Measurements from ENCODE around the gene SOWAHC. TPM values are rescaled to one million over a fixed set of nuclear protein-coding genes. Genes with fewer than 3 reads are reported as not detected.

Gene SOWAHC
- total and polyA plus RNA-seq, 2 of the 13 experiments (the other 11 are each of a cell fraction or from before 2014, with no cell fraction given) = 21.2 to 22.5 TPM

GRCh38 chr2:109630441-109631430 lies 16.6 kb downstream of the SOWAHC start (continued):
- no peak for TF ChIP-seq ARHGAP35 (CRISPR knock-in tag; IDR thresholded peaks at IDR 0.05; ENCODE audit: borderline replicate concordance)
- no peak for TF ChIP-seq ZNF891 (CRISPR knock-in tag; IDR thresholded peaks at IDR 0.05)
- TF ChIP-seq ELF1 (CRISPR knock-in tag; IDR thresholded peaks at IDR 0.05) = 0 out of 2 replicates have a peak, but pooled peaks have one; percentile 19
- TF ChIP-seq ZNF687 (CRISPR knock-in tag; IDR thresholded peaks at IDR 0.05) = peak; percentile 83
- TF ChIP-seq KLF15 (CRISPR knock-in tag; IDR thresholded peaks at IDR 0.05; ENCODE audit: borderline replicate concordance) = no peak
- TF ChIP-seq THAP7 (CRISPR knock-in tag; IDR thresholded peaks at IDR 0.05) = no peak; the same call in 1 of the 2 replicates
- no peak for TF ChIP-seq MZF1 (CRISPR knock-in tag; IDR thresholded peaks at IDR 0.05; ENCODE audit: borderline replicate concordance)
- no peak for TF ChIP-seq GABPA (IDR thresholded peaks at IDR 0.05; ENCODE audit: low read depth, low read length)
- TF ChIP-seq GABPA (CRISPR knock-in tag; IDR thresholded peaks at IDR 0.05; ENCODE audit: low read depth) = peak; percentile 43; the same call in 1 of the 2 replicates
- no peak for TF ChIP-seq ZBTB49 (CRISPR knock-in tag; IDR thresholded peaks at IDR 0.05; ENCODE audit: borderline replicate concordance)
- peak; percentile 81 for TF ChIP-seq ELF3 (CRISPR knock-in tag; IDR thresholded peaks at IDR 0.05)
- TF ChIP-seq SRSF4 (IDR thresholded peaks at IDR 0.05; ENCODE audit: low read depth, low read length, poor library complexity, severe bottlenecking) = no peak
- peak; percentile 43; the same call in 1 of the 2 replicates for TF ChIP-seq POGK (CRISPR knock-in tag; conservative IDR thresholded peaks at IDR 0.05)
- no peak for TF ChIP-seq ZNF703 (CRISPR knock-in tag; IDR thresholded peaks at IDR 0.05; ENCODE audit: borderline replicate concordance)
